ENCODE results near the gene PPP1R14B. TPM values are rescaled to one million over a fixed set of nuclear protein-coding genes. Genes with fewer than 3 reads are reported as not detected.

The PPP1R14B gene
- total and polyA plus RNA-seq, 2 donors (not counting 3 experiments of a cell fraction or from before 2014, with no cell fraction given): 308 to 431 TPM

DNA sequence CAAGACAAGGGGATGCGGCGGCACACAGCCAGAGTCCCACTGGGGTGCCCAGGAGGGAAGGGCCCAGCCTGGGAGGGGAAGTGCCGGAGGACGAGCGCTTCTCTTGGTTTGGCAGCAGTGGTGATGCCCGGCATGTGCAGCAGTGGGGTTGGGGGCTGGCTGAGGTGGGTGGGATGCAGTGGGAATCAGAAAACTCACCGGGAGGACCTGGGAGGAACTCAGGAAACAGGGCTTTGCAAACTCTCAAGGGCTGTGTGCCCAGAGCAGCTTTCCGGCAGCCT is 37.2 kb downstream of the PPP1R14B start:
- H3K27me3 ChIP-seq (ENCODE audit: control insufficient read depth in 2 of 2, insufficient read depth in 2 of 2, low read length in 2 of 2): no peaks in the 10 kb centered on the region
- no peaks in the 10 kb centered on the region for H3K9me1 ChIP-seq (replicated peaks; ENCODE audit: control insufficient read depth, extremely low read depth, insufficient read depth, low read length)
- H3K36me3 ChIP-seq (ENCODE audit: control insufficient read depth in 2 of 2, extremely low read depth in 1 of 2, insufficient read depth in 2 of 2, low read length in 2 of 2): peaks cover 0 to 7% of the 10 kb centered on the region in 2 experiments
- intact Hi-C loops (cut with micrococcal nuclease): no loop called here
- ChIA-PET POLR2A (no interaction called here), CTCF (interaction anchor here (11.5 kb wide), 1 partner anchor 94 kb away, joined by 413 read pairs; the partner anchor contains the start of genes CATSPERZ and ESRRA)
- FAIRE-seq: no peak
- H3K27ac ChIP-seq (ENCODE audit: insufficient read depth, low read depth, low read length): no peak overlapping the region
- H3K9me3 ChIP-seq (replicated peaks; ENCODE audit: control insufficient read depth, insufficient read depth, low read length): no peaks in the 10 kb centered on the region
- no peak for DNase-seq (ENCODE audit: low read depth, low spot score)
- TF ChIP-seq, protein P1, sequence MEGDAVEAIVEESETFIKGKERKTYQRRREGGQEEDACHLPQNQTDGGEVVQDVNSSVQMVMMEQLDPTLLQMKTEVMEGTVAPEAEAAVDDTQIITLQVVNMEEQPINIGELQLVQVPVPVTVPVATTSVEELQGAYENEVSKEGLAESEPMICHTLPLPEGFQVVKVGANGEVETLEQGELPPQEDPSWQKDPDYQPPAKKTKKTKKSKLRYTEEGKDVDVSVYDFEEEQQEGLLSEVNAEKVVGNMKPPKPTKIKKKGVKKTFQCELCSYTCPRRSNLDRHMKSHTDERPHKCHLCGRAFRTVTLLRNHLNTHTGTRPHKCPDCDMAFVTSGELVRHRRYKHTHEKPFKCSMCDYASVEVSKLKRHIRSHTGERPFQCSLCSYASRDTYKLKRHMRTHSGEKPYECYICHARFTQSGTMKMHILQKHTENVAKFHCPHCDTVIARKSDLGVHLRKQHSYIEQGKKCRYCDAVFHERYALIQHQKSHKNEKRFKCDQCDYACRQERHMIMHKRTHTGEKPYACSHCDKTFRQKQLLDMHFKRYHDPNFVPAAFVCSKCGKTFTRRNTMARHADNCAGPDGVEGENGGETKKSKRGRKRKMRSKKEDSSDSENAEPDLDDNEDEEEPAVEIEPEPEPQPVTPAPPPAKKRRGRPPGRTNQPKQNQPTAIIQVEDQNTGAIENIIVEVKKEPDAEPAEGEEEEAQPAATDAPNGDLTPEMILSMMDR (IDR thresholded peaks at IDR 0.05; ENCODE audit: extremely low read depth in 1 of 2, insufficient read depth in 1 of 2, low read depth in 1 of 2, low read length in 2 of 2): no peak
- TF ChIP-seq, protein P2, sequence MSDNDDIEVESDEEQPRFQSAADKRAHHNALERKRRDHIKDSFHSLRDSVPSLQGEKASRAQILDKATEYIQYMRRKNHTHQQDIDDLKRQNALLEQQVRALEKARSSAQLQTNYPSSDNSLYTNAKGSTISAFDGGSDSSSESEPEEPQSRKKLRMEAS (IDR thresholded peaks at IDR 0.05; ENCODE audit: insufficient read depth, insufficient read length): no peak
- TF ChIP-seq FOS (IDR thresholded peaks at IDR 0.05; ENCODE audit: borderline replicate concordance, insufficient read depth, low read length) (no peak), EZH2 (IDR thresholded peaks at IDR 0.05; ENCODE audit: borderline replicate concordance, low read depth, low read length, severe bottlenecking) (no peak), GATA2 (IDR thresholded peaks at IDR 0.05; ENCODE audit: insufficient read depth, insufficient read length, low read depth, low read length) (no peak), JUN (IDR thresholded peaks at IDR 0.05; ENCODE audit: borderline replicate concordance, insufficient read depth, insufficient read length, low read depth) (no peak), POLR2AphosphoS5 (IDR thresholded peaks at IDR 0.05; ENCODE audit: insufficient read depth, low read depth, low read length) (no peak), POLR2A (IDR thresholded peaks at IDR 0.05; ENCODE audit: low read depth, low read length) (no peak), MYC (IDR thresholded peaks at IDR 0.05; ENCODE audit: low read depth, low read length) (no peak)
- peaks cover 34% of the 10 kb centered on the region for H3K4me1 ChIP-seq (ENCODE audit: control insufficient read depth, extremely low read depth, insufficient read depth, low read length)
- H4K20me1 ChIP-seq (replicated peaks; ENCODE audit: control insufficient read depth, extremely low read depth, insufficient read depth, low read length): no peaks in the 10 kb centered on the region
- peaks cover 12% of the 10 kb centered on the region for H3K79me2 ChIP-seq (ENCODE audit: control insufficient read depth, insufficient read depth, low read length)
- H2AFZ ChIP-seq (ENCODE audit: low read depth, low read length): no peak overlapping the region
- H3K4me3 ChIP-seq (replicated peaks in 1 of 3; ENCODE audit: insufficient read depth in 1 of 3, low read depth in 1 of 3, low read length in 3 of 3): no peak overlapping the region
- dilution Hi-C loops (cut with MboI; ENCODE audit: extremely low pct_ligation_motif_present, low sequenced_read_pairs): no loop called here
- H3K9ac ChIP-seq (replicated peaks; ENCODE audit: extremely low read depth, insufficient read depth, low read length): no peak overlapping the region
- BruUV-seq (replicated peaks): no TSS peak
- H3K4me2 ChIP-seq (ENCODE audit: insufficient read depth, low read length): no peak overlapping the region
